HG02884 (cell line): ENCODE results near the gene LSM3.

Experiments
- ATAC-seq: cut with Tn5 transposase; IDR thresholded peaks from one replicate; pipeline ENCODE4 v1.9.1; 2021; ENCODE audit warnings: mild to moderate bottlenecking, moderate library complexity; ENCODE audit not compliant: unreplicated experiment

Gene LSM3

DNA sequence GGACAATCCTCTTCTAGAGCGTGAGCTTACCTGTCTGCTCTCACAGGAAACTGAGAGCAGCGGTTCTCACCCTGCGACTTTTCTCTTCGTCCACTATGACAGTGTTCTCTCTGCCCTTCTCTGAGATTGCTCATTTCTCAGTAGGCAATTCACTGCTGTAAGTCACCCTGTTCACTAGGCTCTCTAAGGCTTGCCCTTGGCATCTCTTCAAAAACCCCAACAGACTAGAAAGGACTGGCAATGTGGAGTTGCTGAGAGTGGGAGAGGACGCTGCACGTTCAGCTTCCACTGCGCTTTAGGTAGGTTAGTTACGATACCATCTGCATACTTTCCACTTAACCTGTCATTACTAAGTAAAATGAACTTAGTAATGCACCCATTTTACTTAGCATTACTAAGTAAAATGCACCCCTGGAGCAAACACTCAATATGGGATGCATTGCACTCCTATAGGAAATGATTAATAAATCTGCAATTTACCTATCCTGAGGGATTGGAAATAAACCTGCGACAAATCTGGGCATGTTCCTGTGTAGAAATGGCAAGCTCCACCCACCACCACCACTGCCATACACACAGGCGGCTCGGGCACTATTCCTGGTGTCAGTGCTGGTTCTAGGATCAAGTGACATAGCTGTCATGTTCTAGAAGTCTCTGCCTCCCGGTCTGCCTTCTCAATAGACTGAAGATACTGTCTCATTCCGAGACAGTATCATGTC lies 21.6 kb upstream of the LSM3 start:
- no peak for ATAC-seq

GRCh38 chr3:14157951-14158350 lies 20.7 kb upstream of the LSM3 start:
- no peak for ATAC-seq

DNA sequence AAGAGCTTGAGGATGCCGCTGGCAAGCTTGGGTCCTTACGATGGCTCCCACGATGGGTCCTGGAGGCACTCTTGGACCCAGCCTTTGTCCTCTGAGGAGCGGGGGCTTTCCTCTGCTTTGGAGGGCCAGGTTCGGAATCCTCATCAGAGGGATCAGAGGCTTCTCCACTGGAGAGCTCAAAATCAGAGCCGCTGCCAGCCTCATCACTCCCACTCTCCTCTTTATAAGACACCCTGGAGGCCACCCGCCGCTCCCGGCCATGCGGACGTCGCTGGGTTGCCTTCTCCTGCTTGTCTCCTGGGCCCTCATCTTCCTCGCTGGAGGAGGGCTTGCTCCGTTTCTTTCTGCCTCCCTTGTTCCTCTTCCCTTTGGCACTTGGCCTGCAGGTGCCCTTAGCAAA lies 20.2 kb upstream of the LSM3 start:
- no peak for ATAC-seq

DNA sequence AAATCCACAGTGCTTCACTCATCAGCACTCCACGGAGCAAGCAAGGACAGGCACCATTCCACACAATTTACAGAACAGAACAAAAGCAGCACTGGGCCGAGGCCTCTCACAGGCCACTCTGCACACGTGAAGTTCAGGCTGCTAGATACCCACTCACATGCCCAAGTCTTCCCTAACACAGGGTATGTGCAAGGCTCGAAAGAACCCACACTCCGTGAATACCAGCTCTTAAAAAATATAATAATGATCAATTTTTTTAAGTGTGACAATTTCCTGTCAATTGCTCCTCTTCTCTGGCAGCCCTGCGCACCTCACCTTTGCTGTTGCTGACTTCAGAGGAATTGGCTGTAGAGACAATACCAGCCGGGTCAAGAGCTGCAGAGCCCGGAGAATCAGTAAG lies 19.2 kb upstream of the LSM3 start:
- no peak for ATAC-seq

DNA sequence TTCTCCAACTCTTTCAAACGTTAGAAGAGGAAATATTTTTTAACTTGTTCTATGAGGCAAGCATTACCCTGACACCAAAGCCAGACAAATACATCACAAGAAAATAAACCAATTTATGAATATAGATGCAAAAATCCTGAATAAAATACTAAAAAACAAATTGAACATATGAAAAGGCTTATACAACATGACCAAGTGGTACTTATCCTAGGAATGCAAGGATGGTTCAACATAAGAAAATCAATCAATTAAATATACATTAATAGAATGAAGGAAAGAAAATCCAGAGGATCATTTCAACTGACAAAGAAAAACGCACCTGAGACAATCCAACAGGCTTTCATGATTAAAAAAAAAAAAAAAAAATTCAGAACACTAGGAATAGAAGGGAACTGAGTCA lies 17.3 kb upstream of the LSM3 start:
- ATAC-seq: no peak

- ATAC-seq: no peak
Measured at GRCh38 chr3:14162178-14162577, 16.4 kb upstream of the LSM3 start.

- no peak for ATAC-seq
Measured at GRCh38 chr3:14166877-14167603, 11.6 kb upstream of the LSM3 start.

DNA sequence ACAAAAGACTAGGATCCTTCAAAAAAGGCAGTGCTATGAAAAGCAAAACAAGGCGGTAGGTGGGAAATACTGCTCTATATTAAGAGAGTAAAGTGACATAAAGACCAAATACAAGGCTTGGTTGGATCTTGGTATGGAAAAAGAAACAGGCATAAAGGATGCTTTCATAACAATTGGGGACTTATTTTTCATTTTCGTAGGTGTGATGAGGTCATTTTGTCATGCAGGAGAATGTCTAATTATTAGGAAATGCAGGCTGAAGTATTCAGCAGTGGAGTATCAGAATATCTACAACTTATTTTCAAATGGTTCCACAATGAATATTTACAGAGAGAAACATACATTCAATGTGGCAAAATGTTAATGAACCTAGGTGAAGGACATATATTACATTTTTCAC lies 9.2 kb upstream of the LSM3 start:
- no peak for ATAC-seq

DNA sequence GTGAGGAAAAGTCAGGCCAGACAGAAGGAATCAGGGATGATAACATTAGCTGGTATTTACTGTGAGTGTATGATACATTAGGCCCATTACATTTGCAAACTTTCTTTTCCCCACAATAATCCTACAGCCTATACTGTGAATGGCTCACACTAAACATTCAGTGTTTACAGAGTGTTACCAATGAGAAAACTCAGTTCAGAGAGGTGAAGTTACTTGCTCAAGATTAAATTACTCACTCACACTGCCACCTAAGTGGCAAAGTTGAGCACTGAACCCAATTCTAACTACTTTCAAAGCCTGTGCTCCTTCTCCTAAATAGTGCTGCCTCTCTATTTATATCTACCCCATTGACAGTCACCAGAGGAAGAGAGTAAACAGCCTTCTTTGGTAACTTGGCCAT lies 8.7 kb upstream of the LSM3 start:
- ATAC-seq: no peak

- no peak for ATAC-seq
Measured at GRCh38 chr3:14170531-14171159, 8.0 kb upstream of the LSM3 start.

GRCh38 chr3:14172496-14172895 lies 6.1 kb upstream of the LSM3 start:
- ATAC-seq: no peak

GRCh38 chr3:14174483-14174882 lies 4.1 kb upstream of the LSM3 start:
- ATAC-seq: no peak

DNA sequence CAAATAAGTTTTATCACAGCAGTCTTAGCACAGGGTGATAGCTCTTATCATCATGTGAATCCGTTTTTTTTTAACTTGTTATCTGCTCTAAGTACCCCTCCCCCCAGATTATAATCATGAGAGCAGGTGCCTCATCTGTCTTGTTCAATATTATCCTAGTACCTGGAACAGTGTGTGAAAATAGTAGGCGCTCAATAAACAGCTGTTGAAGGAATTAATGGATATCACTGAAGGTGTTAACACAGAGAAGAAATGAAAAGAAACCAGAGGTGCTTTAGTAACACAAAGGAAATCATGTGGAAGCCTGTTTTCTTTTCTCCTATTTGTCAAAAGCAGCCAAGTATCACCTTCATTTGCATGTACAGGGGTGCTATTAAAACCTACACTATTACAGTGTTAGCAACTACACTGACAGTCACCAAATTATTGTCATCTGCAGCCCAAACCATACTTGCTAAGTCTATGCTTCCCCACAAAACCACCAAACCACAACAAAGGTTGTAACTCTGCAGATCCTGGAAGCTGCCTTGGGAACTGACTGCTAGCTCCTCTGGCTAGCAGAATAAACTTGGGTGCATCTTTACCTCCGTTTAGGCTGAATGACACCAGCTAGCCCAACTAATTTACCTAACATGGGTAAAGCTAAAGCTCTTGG lies 3.1 kb upstream of the LSM3 start:
- ATAC-seq: peak; percentile 33

- peak; percentile 6 for ATAC-seq
Measured at GRCh38 chr3:14177580-14178246, 904 bp upstream of the LSM3 start.

DNA sequence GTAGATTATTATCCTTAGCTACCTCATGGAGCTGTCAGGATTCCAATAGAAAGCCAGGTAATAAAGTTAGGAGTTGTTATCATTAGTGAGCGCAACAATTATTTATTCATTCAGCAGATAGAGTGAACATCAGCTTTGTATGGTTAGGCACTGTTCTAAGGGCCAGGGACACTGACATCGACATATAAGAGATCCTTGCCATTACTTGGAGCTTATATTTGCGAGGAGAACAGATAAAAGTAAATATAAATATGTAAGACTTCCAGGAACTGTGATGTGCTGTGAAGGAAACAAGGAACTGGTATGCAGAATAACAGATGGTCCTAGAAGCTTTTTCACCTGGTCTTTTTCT lies 473 bp downstream of the LSM3 start:
- no peak for ATAC-seq

DNA sequence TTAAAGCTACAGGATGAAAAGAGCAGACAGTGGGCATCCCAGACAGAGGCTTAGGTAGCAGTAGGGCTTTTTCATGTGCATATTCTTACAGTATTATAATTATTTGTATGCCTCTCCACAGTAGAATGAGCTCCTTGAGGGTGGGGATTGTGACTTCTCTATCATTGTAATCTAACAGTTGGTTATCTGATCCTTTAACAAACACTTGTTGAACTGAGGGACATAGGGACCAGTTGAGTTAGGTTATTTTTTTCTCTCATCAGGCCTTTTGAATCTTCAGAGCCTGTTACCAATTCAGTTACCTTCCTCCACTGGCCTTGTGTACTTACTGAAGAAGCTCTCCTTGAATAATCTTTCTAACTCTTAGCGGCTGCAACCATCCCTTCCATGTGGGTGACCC lies 1.2 kb downstream of the LSM3 start:
- no peak for ATAC-seq

- no peak for ATAC-seq
Measured at GRCh38 chr3:14181253-14181652, 2.6 kb downstream of the LSM3 start.

DNA sequence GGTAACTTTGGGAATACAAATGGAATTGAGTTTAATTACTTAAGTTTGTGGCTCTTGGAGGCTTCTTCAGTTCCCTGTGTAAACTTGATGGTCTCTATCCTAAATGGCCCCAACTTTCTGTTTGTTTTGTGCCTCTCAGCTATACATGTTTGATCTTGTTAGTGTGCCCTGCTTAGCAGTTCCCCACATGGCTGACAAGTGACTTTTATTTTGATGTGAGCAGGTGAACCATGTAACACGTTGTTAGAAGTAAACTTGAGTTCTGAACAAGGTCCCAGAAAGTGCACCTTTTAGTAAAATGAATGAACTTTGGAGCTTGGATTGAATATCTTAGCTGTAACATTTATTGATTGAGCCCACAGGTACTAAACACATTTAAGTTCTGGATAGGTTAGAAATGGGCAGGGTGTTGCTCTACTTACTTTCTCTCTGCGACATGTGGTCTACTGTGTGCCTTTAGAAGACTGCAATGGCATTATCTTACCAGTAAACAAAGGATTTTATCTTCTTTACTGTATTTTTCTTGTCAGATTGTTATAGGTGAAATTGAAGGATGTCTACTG lies 4.5 kb downstream of the LSM3 start:
- no peak for ATAC-seq

- ATAC-seq: no peak
Measured at GRCh38 chr3:14186854-14187458, 8.3 kb downstream of the LSM3 start.

GRCh38 chr3:14188041-14188754 lies 9.6 kb downstream of the LSM3 start:
- no peak for ATAC-seq
